Astrocyte (in vitro differentiated cells and primary cell): ENCODE data around the gene PCBP2. TPM values are rescaled to one million over a fixed set of nuclear protein-coding genes. Genes with fewer than 3 reads are reported as not detected.
"Not testable (repeated sequence)": the region's sequence is repeated elsewhere in the genome, so short reads cannot be mapped to it uniquely, and the experiment has no call there.

ENCODE experiments used
- DNase-seq: peaks from one replicate; pipeline ENCODE4 v3.0.0-alpha.2; 2010; ENCODE audit warnings: low read depth
- FAIRE-seq: peaks from 2 replicates; lab custom pipeline; 2011; peaks lifted over from hg19 to GRCh38; lab: Jason Lieb, UNC
- H2AFZ ChIP-seq: 2 replicates; pipeline ENCODE4 v1.6.0; 2012; ENCODE audit warnings: low read depth, low read length, inconsistent platforms
- H3K27ac ChIP-seq: 2 replicates; pipeline ENCODE4 v1.5.1; 2011; ENCODE audit warnings: low read depth, low read length, inconsistent platforms
- H3K27me3 ChIP-seq: 2 replicates; pipeline ENCODE4 v1.6.0; 2011; ENCODE audit warnings: low read length, inconsistent platforms; ENCODE audit not compliant: insufficient read depth
- H3K36me3 ChIP-seq: 2 replicates; pipeline ENCODE4 v1.5.1; 2011; ENCODE audit warnings: low read length, inconsistent platforms; ENCODE audit not compliant: insufficient read depth
- H3K4me1 ChIP-seq: 2 replicates; pipeline ENCODE4 v1.5.1; 2011; ENCODE audit warnings: low read length, inconsistent platforms; ENCODE audit not compliant: insufficient read depth
- H3K4me2 ChIP-seq: 2 replicates; pipeline ENCODE4 v1.6.0; 2012; ENCODE audit warnings: low read length, inconsistent platforms
- H3K4me3 ChIP-seq: 2 replicates; pipeline ENCODE4 v1.5.1; 2011; ENCODE audit warnings: low read depth, mild to moderate bottlenecking, low read length, inconsistent platforms; ENCODE audit not compliant: insufficient read depth
- H3K79me2 ChIP-seq: 2 replicates; pipeline ENCODE4 v1.6.0; 2012; ENCODE audit warnings: mild to moderate bottlenecking, low read length, inconsistent platforms; ENCODE audit not compliant: insufficient read depth
- H3K9ac ChIP-seq: 2 replicates; pipeline ENCODE4 v1.6.0; 2012; ENCODE audit warnings: mild to moderate bottlenecking, low read length, inconsistent platforms
- H3K9me3 ChIP-seq: 2 replicates; pipeline ENCODE4 v1.5.1; 2012; ENCODE audit warnings: low read depth, mild to moderate bottlenecking, low read length, inconsistent platforms; ENCODE audit not compliant: insufficient read depth
- H4K20me1 ChIP-seq: 2 replicates; pipeline ENCODE4 v1.6.0; 2012; ENCODE audit warnings: low read length, inconsistent platforms; ENCODE audit not compliant: insufficient read depth
- H3K27ac Mint-ChIP-seq: one replicate; pipeline ENCODE4 v1.8.0; 2021; ENCODE audit warnings: mild to moderate bottlenecking, mixed read lengths; ENCODE audit not compliant: unreplicated experiment
- H3K27me3 Mint-ChIP-seq: one replicate; pipeline ENCODE4 v1.8.0; 2021; ENCODE audit warnings: low read depth, mixed read lengths; ENCODE audit not compliant: unreplicated experiment
- H3K36me3 Mint-ChIP-seq: one replicate; pipeline ENCODE4 v1.8.0; 2021; ENCODE audit warnings: low read depth, mixed read lengths; ENCODE audit not compliant: unreplicated experiment
- H3K4me1 Mint-ChIP-seq: one replicate; pipeline ENCODE4 v1.8.0; 2021; ENCODE audit warnings: low read depth, mixed read lengths; ENCODE audit not compliant: unreplicated experiment
- H3K4me3 Mint-ChIP-seq: one replicate; pipeline ENCODE4 v1.8.0; 2021; ENCODE audit warnings: mild to moderate bottlenecking, moderate library complexity, mixed read lengths; ENCODE audit not compliant: unreplicated experiment
- H3K9me3 Mint-ChIP-seq: one replicate; pipeline ENCODE4 v1.8.0; 2021; ENCODE audit warnings: mild to moderate bottlenecking, mixed read lengths; ENCODE audit not compliant: unreplicated experiment
- EZH2 ChIP-seq: IDR thresholded peaks from 2 replicates; pipeline ENCODE4 v1.6.1; 2012; ENCODE audit warnings: mild to moderate bottlenecking, low read length, inconsistent platforms; ENCODE audit not compliant: insufficient read depth
- total RNA-seq: library from RNA; stranded (reverse); gene quantifications from 2 replicates; pipeline ENCODE4 v1.2.1, GENCODE V29; 2021
- TF ChIP-seq, protein P1 (sequence below): IDR thresholded peaks from 2 replicates; pipeline ENCODE4 v1.5.1; 2011; ENCODE audit warnings: low read depth, mild to moderate bottlenecking, inconsistent platforms, low read length, moderate library complexity; ENCODE audit not compliant: insufficient read depth

The PCBP2 gene
- total RNA-seq, 1 donor from 2014 or later: 733 TPM

DNA sequence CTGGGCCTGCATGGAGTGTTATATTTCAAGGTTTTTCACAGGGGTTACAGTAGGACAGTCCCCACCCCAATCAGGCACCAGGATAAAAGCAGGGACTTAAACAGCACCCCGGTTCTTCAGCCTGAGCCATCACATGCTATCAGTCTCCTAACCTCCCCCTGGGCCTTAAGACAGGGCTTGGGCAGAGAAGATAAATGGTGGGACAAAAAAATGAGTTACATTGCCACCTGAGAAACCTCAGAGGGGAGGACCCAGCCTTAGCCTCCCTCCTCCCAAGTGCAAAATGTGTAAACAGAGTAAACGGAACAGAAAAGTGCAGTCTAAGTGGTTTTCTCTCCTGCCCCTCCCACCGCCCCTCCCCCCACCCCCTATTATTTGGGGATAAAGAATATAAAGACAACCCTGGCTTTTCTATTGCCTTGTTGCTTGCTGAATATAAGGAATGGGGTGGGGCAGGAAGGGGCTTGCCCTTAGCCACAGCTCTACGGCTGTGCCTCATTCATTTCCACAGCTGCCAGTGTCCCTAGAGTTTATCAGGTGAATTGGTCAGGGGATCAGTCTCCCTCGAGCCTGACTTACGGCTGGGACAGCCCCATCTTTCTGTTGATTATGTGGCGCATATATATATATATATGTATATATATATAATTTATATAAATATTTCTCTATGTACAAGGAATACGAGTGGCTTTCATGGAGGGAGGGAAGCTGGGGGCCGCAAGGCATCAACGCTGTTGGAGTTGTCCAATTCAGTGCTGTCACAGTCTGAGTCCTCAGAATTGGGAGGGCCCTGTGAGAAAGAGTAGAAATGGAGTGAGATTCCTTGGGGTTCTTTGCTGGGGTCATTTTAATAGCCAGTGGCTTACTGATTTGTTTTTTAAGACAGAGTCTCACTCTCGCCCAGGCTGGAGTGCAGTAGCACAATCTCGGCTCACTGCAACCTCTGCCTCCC is 28.9 kb downstream of the PCBP2 start:
- Histone ChIP-seq H3K36me3 (peaks cover 62% of the 10 kb centered on the region), H3K4me2 (no peak overlapping the region), H4K20me1 (peaks cover 94% of the 10 kb centered on the region), H3K27ac (no peak overlapping the region), H3K27me3 (no peaks in the 10 kb centered on the region), H3K79me2 (peaks cover 35% of the 10 kb centered on the region), H3K4me3 (no peak overlapping the region), H2AFZ (no peak overlapping the region), H3K9ac (peak overlapping the region; percentile 10), H3K4me1 (peaks cover 20% of the 10 kb centered on the region), H3K9me3 (no peaks in the 10 kb centered on the region)
- H3K9me3 Mint-ChIP-seq: no peaks in the 10 kb centered on the region
- peaks cover 27% of the 10 kb centered on the region for H3K36me3 Mint-ChIP-seq
- FAIRE-seq (no peak), DNase-seq (no peak)
- no peak overlapping the region for H3K27ac Mint-ChIP-seq
- TF ChIP-seq EZH2: no peak
- TF ChIP-seq, protein P1, sequence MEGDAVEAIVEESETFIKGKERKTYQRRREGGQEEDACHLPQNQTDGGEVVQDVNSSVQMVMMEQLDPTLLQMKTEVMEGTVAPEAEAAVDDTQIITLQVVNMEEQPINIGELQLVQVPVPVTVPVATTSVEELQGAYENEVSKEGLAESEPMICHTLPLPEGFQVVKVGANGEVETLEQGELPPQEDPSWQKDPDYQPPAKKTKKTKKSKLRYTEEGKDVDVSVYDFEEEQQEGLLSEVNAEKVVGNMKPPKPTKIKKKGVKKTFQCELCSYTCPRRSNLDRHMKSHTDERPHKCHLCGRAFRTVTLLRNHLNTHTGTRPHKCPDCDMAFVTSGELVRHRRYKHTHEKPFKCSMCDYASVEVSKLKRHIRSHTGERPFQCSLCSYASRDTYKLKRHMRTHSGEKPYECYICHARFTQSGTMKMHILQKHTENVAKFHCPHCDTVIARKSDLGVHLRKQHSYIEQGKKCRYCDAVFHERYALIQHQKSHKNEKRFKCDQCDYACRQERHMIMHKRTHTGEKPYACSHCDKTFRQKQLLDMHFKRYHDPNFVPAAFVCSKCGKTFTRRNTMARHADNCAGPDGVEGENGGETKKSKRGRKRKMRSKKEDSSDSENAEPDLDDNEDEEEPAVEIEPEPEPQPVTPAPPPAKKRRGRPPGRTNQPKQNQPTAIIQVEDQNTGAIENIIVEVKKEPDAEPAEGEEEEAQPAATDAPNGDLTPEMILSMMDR: no peak
- H3K27me3 Mint-ChIP-seq: no peaks in the 10 kb centered on the region
- H3K4me1 Mint-ChIP-seq: peaks cover 35% of the 10 kb centered on the region
- no peak overlapping the region for H3K4me3 Mint-ChIP-seq

DNA sequence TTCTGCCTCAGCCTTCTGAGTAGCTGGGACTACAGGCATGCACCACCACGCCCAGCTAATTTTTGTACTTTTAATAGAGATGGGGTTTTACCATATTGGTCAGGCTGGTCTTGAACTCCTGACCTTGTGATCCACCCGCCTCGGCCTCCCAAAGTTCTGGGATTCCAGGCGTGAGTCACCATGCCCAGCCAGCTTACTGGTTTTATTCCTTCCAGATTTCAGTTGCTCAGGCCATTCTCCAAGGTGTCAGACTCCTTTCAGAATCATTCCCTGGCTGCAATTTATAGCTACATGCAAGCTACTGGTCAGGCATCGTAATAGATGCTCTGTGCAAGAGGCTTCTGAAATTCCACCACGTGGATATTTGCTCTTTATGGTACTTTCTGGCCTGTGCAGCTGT is 29.6 kb downstream of the PCBP2 start:
- Mint-ChIP-seq H3K27ac (peak overlapping the region; percentile 88), H3K36me3 (peaks cover 27% of the 10 kb centered on the region), H3K4me1 (peaks cover 33% of the 10 kb centered on the region)
- H3K4me2 ChIP-seq, H3K9me3 ChIP-seq, H3K9ac ChIP-seq, H3K27me3 ChIP-seq, H3K4me3 Mint-ChIP-seq, H2AFZ ChIP-seq, H3K27me3 Mint-ChIP-seq, H3K9me3 Mint-ChIP-seq, FAIRE-seq, H3K4me3 ChIP-seq, H3K27ac ChIP-seq: not testable (repeated sequence)
- Histone ChIP-seq H3K4me1 (peaks cover 20% of the 10 kb centered on the region), H3K79me2 (peaks cover 28% of the 10 kb centered on the region), H3K36me3 (peaks cover 55% of the 10 kb centered on the region), H4K20me1 (peaks cover 90% of the 10 kb centered on the region)
- peak; percentile 42 for DNase-seq

GRCh38 chr12:53481939-53482586 is 30.2 kb downstream of the PCBP2 start:
- H3K79me2 ChIP-seq: peaks cover 22% of the 10 kb centered on the region
- peaks cover 50% of the 10 kb centered on the region for H3K36me3 ChIP-seq
- no peak for FAIRE-seq
- Mint-ChIP-seq H3K27me3 (no peaks in the 10 kb centered on the region), H3K36me3 (peaks cover 24% of the 10 kb centered on the region), H3K4me1 (peaks cover 29% of the 10 kb centered on the region), H3K27ac (peak overlapping the region; percentile 88), H3K4me3 (peak overlapping the region; percentile 57), H3K9me3 (no peaks in the 10 kb centered on the region)
- H2AFZ ChIP-seq: no peak overlapping the region
- H3K9me3 ChIP-seq: no peaks in the 10 kb centered on the region
- no peaks in the 10 kb centered on the region for H3K27me3 ChIP-seq
- no peak overlapping the region for H3K4me2 ChIP-seq
- H4K20me1 ChIP-seq: peaks cover 86% of the 10 kb centered on the region
- H3K4me1 ChIP-seq: peaks cover 20% of the 10 kb centered on the region
- H3K9ac ChIP-seq: no peak overlapping the region
- no peak for TF ChIP-seq EZH2
- TF ChIP-seq, protein P1: peak; percentile 26
- H3K27ac ChIP-seq: no peak overlapping the region
- H3K4me3 ChIP-seq: no peak overlapping the region
- DNase-seq: no peak
